Neural cell (in vitro differentiated cells): ENCODE results near the gene FOXJ1.

Experiments
- CTCF ChIP-seq: fragments of 450-650 bp; IDR thresholded peaks from 2 replicates; pipeline ENCODE4 v1.5.1; 2014; ENCODE audit warnings: antibody characterized with exemption, mild to moderate bottlenecking, moderate library complexity; ENCODE audit not compliant: poor library complexity, severe bottlenecking
- POLR2AphosphoS5 ChIP-seq: IDR thresholded peaks from 2 replicates; pipeline ENCODE4 v1.6.1; 2012
- REST ChIP-seq: IDR thresholded peaks from 2 replicates; pipeline ENCODE4 v1.6.1; 2012; ENCODE audit warnings: borderline replicate concordance

GRCh38 chr17:76138896-76139752, 1.9 kb downstream of the FOXJ1 start:
- no peak for TF ChIP-seq POLR2AphosphoS5
- no peak for TF ChIP-seq CTCF
- no peak for TF ChIP-seq REST
